GM21786 (cell line): Measurements from ENCODE around the gene AIFM3.
"Not testable (repeated sequence)": the region's sequence is repeated elsewhere in the genome, so short reads cannot be mapped to it uniquely, and the experiment has no call there.

Experiments used
- ATAC-seq: cut with Tn5 transposase; IDR thresholded peaks from one replicate; pipeline ENCODE4 v1.9.1; 2021; ENCODE audit not compliant: unreplicated experiment

The AIFM3 gene

DNA sequence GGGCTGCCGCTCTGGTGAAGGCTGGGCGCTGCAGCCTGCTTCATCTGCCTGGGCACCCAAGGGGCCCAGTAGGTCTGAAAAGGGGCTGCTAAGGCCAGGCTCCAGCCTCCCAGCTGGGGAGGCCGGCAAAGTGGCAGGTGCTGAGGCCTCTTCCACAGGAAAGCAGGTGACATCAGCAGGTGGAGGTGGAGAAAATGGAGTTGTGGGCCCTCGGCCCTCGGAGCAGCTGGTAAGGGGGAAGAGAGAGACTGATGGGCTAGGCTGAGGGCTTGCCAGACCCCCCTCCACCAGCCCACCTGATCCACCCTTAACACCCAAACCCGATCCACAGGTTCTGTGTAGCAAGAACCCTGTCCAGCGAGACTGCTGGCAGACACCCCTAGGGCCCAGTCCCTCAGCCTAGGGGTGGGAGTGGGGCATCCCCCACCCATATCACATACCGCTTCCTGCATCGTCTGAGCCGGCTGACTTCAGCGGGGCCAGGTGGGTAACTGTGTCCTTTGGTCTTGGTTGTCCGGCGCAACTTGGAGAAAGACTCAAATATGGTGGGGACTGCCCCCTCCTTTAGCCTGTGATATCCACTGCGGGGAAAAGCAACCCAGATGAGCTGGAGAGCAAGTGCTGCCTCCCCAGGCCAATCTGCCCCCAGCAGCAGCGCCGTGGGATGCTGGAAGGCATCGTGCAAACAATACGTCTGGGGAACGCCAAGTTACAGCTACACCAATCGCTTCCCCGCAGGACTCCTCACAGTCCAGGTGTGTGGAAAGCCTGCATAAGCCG is 33.3 kb downstream of the AIFM3 start:
- no peak for ATAC-seq

DNA sequence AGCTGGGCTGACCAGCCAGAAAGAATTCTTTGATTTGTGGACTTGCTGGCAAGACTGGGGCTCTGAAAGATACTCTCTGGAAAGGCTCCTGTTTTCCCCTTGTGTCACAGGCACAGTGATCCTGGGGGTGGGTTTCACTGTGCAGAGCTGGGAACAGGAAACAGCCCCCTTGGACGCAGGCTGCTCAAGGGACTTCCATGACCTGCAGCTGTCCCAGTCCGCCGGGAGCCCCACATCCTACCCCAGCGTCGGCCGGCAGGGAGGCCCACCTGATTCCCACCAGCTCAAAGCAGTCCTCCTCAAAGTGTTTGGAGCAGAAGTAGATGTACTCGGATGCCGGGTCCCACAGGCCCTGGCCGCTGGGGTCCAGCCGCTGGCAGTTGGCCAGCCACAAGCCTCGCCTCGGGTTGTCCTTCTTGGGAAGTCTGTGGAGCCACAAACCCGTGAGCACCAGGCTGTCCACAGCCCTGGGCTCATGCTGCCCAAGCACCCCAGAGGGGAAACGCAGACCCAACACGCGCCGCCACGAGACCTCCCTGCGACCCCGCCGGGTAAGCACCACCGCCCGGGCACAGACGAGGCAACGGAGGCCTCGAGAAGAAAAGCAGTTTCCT is 34.0 kb downstream of the AIFM3 start:
- peak; percentile 4 for ATAC-seq

DNA sequence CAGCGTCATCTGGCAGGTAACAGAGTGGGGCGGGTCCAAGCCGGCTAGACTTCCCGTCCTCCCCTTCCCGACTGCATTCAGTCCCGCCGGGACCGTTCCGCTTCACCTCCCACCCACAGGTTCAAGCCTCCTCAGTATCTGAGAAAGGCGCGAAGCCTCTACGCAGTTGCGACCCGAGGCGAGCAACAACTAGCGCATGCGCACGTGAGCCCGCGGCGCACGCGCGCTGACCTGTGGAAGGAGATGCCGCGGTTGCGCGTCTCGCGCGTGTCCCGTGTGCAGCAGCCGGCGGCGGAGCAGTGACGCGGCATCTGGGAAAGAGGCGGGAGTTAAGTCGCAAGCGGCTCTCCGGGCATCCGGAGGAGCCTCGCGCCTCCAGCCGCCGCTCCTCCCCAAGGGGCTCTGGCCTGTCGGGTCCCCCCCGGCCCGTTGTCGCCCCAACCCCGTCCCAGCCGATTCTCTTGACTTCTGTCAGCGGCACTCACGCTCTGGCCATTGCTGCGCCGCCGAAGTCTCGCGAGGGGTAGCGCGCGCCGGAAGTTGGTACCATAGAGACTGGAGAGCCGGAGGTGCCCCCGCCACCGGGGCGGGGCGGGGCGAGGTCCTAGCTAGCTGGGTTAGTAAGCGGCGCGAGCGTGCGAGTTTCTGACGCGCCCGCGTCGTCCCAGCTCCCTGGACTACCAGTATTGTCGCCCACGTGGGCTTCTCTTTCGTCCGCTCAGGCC is 34.7 kb downstream of the AIFM3 start, which contains the start of gene THAP7:
Gene THAP7 (minus strand): TSS at position 518 of the 725 bp plus-strand sequence. CDS start 207 bp downstream, at position 311.
- peak; percentile 85 for ATAC-seq

DNA sequence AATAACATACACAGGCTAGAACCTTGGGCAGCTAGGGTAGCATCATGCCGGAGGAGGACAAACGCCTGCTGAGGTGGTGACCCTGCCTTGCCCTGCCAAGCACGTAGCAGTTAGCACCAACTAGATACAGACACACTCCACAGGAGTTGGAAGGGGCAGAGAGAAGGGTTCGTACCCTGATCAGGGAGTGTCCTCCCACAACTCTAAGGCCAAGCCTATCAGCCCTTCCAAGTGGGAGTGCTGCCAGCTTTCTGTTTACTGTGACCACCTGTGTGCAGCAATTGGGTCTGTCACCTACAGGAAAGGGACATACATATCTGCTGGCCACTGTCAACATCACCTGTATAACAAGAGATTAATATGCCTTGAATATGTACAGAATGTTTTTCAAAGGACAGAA is 36.7 kb downstream of the AIFM3 start:
- no peak for ATAC-seq

DNA sequence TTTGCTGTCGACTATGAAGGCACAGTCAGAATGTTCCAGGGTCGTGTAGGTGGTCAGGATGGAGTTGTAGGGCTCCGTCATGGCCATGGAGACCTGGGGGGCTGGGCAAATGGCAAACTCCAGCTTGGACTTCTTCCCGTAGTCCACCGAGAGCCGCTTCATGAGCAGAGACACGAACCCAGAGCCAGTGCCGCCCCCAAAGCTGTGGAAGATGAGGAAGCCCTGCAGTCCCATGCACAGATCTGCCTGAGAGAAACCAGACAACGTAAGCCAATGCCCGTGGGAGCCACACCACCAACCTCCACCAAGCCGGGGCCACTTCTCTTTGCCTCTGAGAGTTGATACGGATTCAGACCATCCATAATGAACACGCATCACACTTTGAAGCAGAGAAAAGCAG is 42.2 kb downstream of the AIFM3 start:
- not testable (repeated sequence) for ATAC-seq

DNA sequence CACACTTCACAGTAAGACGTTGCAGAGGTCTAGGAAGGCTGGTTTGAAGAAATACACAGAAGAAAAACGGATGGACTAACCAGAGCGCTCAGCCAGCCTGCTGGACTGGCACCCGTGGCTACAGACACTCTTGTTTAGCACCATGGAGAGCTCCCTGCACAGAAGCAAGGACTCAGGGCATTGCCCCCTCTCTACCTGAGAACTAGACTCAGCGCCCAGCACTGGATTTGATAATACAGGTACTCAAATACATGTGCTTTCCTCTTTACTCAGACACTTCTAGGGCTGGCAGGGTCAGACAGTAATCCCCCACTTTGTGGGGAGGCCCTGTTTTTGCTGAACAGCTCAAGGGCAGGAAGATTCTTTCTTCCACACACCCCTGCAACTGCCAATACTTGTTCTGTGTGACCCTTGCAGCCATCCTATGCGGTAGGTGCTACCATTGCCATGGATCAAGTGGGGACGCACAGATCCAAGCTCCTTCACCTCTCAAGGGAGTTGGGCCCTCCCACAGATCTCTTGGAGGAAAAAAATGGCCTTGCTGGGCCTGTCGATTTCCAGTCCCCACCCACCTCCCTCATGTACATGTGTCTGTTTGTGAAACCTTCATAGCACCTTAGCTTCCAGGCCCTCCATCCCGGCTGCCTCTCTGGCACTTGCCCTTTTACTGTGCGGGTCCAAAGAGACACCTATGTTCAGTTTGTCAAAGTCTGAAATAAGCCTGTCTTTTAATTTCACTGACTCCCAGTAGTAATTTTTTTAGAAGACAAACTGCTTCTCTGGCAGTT is 42.8 kb downstream of the AIFM3 start:
- no peak for ATAC-seq

DNA sequence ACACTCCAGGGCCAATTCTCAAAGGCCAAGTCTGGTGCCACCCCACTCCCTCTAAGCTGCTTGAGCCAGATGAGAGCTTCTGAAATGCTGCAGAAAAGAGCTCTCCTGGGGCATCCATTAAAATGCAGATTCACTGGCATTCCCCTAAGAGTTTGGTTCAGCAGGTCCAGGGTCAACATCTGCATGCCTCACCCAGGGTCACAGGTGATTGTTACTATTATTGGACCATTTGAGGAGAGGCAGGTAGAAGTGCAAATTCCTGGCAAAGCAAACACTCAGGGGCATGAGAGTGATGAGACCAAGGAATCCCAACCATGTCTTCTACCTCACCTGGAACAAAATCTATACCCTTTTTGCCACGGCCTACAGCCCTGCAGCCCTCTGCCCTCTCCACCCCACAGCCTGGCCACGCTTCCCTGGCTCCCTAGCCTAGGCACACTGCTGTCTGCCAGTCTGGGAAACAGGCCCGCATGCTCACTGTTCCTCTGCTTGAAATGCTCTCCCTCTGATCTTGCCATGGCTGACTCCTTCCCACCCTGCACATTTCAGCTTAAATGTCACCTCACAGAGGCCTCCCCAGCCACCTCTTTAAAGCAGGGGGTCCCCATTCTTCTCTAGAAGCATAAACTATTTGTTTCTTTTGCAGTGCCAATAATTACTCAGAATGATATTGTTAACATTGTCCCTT is 43.5 kb downstream of the AIFM3 start:
- no peak for ATAC-seq

DNA sequence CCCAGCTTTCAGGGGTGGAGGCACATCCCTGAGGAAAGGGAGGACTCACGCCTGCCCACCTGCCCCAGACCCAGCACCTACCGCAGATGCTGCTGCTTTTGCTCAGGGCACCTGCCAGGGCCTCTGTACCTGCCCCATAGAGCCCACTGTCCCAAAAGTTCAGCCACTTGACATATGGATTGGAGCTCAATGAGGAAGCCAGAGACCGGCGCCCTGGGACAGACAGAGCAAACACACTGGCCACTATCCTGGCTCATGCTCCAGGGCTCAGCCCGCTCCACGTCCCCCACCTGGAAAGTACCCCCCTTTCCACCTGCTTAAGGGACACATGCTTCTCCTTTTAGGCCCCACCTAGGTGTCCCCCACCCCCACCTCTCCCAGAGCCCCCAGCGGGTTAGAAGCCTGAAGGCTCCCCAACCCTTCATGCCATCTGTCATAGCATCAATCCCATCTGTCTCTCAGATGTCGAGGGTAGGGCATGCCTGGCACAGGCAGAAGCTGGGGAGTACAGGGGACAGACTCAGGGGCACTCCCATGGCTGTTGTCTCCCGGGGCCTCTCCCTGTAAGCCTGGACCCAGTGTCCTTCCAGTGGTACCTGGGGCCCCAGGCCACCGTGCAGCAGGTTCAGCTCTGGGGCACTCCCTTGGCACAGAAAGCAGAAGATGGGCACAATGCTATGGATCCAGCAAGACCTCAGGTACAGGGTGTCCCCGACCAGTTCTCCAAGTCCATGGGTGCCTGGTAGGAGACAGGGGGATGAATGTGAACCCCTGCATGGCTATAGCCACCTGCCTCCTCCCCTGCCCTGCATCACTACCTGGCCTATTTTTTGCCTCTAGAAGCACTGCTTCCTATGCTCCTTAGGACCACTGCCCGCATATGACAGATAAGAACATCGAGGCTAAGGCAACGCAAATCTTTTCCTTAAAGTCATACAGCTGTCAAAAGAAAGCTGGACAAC is 45.7 kb downstream of the AIFM3 start:
- ATAC-seq: no peak

DNA sequence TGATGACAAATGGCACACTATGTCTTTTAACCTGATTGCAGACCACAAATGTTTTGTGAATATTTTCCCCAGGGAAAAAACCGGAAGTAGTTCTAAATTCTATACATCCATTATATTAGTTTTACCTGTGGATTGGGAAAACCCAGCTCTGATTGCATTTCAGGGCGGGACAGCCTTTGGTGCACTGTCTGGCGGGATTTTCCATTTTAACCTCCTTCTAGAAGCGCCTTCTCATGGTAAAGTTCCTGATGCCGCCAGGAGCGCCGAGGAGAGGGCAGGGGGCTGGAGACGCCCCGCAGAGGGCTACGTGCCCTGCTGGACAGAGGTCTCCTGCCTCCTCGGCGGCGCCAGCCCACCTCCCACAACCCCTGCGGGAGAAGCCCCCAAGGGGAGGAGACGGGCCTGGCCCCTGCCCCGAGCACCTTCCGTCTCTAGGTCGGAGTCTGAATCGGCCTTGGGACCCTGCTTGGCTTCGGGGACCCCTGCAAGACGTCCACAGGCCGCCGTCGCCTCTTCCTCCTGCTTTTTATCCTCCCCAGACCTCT is 46.7 kb downstream of the AIFM3 start:
- no peak for ATAC-seq

DNA sequence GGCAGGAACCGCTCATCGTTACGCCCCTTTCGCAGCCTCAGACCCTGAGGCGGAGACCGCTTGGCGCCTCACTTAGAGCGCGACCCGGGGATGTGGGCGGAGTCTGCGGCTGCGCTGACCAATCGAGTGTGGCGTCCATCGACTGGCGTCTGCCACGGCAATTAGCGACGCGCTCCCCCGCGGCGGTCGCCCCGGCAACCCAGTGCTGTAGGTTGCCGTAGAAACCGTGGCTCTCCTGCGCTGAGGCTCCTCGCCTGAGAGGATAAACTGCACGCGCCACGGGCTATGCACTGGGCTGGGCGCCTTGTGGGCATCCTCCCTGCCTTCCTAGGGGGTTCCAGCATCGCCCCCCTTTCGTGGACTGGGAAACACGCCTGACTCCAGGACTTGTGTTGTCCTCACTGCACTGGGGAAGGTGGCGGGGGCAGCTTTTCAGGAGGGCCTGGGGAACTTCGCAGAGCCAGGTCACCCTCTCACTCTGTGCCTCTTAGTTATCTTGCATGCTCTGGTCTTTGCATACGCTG is 47.2 kb downstream of the AIFM3 start:
- peak; percentile 58 for ATAC-seq

DNA sequence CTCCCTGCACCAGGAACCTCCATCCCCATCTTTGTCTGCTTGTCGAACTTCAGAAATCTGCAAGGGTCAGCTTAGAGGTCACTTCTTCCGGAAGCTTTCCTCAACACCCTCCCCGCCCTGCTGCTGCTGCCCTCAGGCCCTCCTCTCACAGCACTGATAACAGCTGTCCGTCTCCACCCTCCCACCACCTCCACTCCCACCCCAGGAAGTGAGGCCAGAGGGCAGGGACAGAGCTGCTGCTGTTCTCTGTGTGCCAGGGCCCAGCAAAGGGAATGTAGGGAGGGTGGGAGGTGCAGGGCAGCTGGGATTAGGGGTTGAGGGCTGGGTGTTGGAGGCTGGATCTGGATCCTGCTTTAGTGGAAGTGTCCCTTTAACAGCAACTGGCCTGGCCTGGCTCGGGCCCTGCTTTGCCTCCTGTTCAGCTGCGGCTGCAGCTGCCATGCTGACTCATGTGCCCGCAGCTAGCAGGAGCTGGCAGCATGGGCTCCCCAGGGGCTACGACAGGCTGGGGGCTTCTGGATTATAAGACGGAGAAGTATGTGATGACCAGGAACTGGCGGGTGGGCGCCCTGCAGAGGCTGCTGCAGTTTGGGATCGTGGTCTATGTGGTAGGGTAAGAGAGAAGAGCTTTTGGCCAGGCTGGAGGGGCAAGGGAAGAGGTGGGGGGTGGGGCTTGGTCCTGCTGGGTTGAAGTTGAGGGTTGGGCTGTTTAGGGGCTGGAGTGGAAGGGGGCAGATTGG is 47.8 kb downstream of the AIFM3 start, which contains the start of gene P2RX6:
Gene P2RX6 (plus strand): TSS at position 440 of the 740 bp plus-strand sequence. CDS start 10 bp downstream, at position 450.
- no peak for ATAC-seq

DNA sequence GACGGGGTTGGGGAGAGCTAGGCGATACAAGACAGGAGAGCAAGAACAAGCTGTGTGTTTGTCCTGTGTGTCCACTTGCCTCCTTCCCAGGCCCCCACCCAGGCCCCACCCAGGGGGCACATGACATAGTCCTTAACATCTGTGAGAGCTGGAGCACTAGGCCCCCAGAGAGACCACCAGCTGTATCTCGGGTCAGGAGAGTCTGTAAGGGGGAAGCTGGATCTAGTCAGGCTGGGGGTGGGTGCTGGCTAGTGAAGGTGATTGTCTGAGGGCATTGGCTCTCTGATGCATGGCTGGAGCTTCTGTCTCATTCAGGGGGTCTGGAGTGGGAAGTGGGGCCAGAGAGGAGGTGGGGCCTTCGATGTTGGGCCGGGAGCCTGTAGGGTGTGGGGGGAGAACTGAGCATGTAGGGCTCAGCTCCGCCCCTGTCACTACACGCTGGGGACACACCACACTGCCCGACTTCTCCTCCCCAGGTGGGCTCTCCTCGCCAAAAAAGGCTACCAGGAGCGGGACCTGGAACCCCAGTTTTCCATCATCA is 48.5 kb downstream of the AIFM3 start:
- ATAC-seq: no peak

DNA sequence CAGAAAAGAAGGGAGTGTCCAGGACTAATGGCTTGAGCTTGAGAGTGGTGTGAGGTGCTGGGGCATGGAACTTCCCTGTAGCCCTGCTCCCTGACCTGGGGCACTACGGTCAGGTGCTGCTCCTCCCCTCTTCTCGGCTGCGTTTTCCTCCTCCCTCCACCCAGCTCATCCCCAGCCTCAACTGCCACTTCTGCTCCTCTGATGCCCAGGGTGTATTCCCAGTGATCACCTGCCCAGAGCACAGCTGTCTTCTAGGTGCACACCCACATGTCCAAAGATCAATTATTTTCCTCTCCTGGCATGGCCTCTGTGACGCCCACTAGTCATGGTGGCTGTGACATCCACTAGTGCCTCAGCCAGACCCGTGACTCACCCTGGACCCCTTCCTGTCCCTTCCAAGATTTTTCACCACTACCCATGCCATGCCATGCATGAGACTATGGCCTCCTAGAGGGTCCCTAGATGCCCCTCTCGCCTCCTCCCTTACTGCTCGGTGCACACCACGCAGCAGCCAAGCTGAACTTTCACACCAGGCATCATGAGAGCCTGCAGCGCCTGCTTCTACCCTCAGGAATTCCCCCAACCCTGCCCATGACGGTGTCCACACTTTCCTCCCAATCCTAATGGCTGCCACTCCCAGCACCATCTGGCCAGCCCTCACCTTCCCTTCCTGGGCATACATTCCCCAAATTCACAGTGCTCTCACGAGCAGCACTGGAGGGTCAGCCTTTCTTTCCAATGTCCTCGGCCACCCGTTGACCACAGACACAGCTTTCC is 49.8 kb downstream of the AIFM3 start:
- ATAC-seq: no peak

DNA sequence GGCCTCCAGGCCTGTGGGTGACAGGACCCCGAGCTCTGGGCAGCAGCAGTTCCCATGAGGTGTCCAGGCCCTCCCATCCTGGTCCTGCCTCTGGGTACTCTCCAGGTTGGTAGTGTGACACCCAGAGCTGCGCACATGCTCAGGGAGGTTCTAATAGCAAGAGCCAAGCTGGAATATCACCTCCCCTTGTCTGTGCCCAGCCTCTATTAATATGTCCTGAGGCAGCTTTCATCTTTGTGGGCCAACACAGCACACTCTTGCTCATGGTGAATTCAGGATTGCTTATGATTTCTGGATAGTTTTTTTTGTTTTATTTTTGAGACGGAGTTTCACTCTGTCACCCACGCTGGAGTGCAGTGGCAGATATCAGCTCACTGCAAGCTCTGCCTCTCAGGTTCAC is 51.3 kb downstream of the AIFM3 start:
- no peak for ATAC-seq

DNA sequence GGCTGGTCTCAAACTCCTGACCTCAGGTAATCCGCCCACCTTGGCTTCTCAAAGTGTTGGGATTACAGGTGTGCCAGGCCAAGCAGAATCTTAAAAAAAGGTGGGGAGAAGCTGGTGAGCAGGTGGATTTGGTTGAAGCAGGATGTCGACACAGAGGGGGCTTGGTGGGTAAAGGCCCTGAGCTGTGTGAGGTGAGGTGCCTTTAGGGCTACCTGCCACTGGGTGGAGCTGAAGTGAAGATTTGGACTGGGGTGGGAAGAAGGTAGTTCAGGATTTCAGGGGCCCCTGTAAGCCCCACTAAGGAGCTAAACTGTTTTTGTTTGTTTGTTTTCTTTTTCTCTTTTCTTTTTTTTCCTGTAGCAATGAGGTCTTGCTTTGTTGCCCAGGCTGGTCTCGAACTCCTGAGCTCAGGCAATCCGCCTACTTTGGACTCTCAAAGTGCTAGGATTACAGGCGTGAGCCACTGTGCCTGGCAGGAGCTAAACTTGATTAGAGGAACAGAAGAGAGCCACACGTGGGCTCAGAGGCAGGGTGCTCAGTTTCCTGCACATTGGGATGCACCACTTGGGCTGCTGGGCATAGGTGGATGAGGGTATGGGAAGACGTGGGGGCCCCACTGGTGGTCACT is 53.9 kb downstream of the AIFM3 start:
- ATAC-seq: no peak

DNA sequence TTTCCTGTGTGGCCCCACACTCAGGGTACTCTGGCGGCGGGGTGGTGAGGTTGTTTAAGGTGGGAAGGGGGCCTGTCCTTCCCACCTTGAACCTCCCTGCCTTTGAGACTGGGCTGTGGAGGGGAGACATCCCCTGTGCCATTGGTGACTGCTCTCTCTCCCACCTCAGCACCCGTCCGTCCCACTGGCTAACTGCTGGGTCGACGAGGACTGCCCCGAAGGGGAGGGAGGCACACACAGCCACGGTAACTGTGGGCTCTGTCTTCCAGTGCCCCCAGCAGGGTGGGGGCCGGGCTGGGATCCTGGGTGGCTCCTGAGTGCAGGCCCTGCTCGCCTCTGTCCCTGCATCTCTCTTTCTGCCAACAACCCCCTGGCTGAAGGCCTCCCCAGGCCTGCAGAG is 55.5 kb downstream of the AIFM3 start:
- ATAC-seq: no peak
